RWPE1 (cell line): Measurements from ENCODE around the gene SPG7.

Source experiments
- CTCF ChIA-PET: fragments of 350-600 bp; sonication (Branson Sonifier 250); formaldehyde crosslinking; extraction: SDS; loops from one replicate; lab custom pipeline; 2021; lab: Yijun Ruan, JAX
- POLR2A ChIA-PET: fragments of 400-600 bp; formaldehyde crosslinking; extraction: SDS; loops from one replicate; lab custom pipeline; 2020; ENCODE audit warnings: antibody characterized with exemption; ENCODE audit not compliant: low non-redundant PET; lab: Yijun Ruan, JAX
- DNase-seq: peaks from one replicate; pipeline ENCODE4 v3.0.0; 2012; ENCODE audit warnings: low spot score
- H3K27ac ChIP-seq: fragments of 450-650 bp; 2 replicates; pipeline ENCODE4 v1.5.1; 2017
- TF ChIP-seq, protein P1 (sequence below): fragments of 450-650 bp; conservative IDR thresholded peaks from 2 replicates; pipeline ENCODE4 v1.5.1; 2017; ENCODE audit warnings: low read depth, mild to moderate bottlenecking

Gene SPG7

GRCh38 chr16:89546781-89547180 is 38.6 kb downstream of the SPG7 start:
- no peak overlapping the region; the same call in 1 of the 2 replicates for H3K27ac ChIP-seq
- ChIA-PET POLR2A (no interaction called here), CTCF (interaction anchor here (0.7 kb wide), 1 partner anchor 252 kb away, joined by 3 read pairs; no protein-coding TSS in a partner anchor)
- TF ChIP-seq, protein P1, sequence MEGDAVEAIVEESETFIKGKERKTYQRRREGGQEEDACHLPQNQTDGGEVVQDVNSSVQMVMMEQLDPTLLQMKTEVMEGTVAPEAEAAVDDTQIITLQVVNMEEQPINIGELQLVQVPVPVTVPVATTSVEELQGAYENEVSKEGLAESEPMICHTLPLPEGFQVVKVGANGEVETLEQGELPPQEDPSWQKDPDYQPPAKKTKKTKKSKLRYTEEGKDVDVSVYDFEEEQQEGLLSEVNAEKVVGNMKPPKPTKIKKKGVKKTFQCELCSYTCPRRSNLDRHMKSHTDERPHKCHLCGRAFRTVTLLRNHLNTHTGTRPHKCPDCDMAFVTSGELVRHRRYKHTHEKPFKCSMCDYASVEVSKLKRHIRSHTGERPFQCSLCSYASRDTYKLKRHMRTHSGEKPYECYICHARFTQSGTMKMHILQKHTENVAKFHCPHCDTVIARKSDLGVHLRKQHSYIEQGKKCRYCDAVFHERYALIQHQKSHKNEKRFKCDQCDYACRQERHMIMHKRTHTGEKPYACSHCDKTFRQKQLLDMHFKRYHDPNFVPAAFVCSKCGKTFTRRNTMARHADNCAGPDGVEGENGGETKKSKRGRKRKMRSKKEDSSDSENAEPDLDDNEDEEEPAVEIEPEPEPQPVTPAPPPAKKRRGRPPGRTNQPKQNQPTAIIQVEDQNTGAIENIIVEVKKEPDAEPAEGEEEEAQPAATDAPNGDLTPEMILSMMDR = no peak
- DNase-seq = no peak

GRCh38 chr16:89547291-89547690 is 39.1 kb downstream of the SPG7 start:
- POLR2A ChIA-PET = no interaction called here
- CTCF ChIA-PET = no interaction called here

GRCh38 chr16:89547860-89548259 is 39.7 kb downstream of the SPG7 start:
- no peak overlapping the region for H3K27ac ChIP-seq
- ChIA-PET CTCF (no interaction called here), POLR2A (no interaction called here)
- TF ChIP-seq, protein P1 = no peak
- no peak for DNase-seq

More at GRCh38 chr16:89547291-89547690, 39.1 kb downstream of the SPG7 start:
- no peak overlapping the region for H3K27ac ChIP-seq
- no peak for DNase-seq
- TF ChIP-seq, protein P1 = no peak

DNA sequence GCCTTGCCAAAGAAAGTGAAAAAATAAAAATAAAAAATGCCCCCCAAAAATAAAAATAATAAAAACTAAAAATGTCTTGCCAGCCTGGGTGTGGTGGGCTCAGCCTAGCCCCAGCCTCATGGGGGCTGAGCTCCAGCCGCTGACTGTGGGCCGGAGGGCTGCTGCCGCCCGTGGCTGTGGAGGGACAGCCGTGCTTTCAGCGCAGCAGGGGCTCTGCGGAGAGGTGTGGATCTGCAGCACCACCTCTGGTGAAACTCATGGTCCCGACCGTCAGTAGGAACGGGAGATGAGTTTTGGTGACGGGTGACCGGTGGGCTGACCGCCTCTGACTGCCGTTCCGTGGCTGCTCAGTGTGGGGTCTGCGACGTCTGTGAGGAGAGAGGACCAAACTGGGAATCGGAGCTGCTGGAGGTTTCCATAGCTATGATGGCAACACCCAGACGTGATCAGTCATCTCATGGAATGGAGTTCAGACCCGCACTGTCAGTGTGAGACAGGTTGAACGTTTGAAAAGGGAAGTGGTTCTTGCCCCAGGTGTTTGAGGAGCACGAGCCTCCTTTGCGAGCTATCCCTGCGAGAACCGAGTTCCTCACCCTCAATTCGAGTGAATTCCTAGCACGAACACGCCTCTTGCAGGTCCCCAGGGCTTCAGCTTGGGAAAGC is 40.3 kb downstream of the SPG7 start:
- DNase-seq = no peak
- ChIA-PET POLR2A (no interaction called here), CTCF (no interaction called here)
- H3K27ac ChIP-seq = peak overlapping the region; percentile 16; the same call in 1 of the 2 replicates
- TF ChIP-seq, protein P1 = no peak

- ChIA-PET CTCF (no interaction called here), POLR2A (no interaction called here)
- TF ChIP-seq, protein P1 = no peak
- no peak for DNase-seq
- H3K27ac ChIP-seq = peak overlapping the region; percentile 16
Measured at GRCh38 chr16:89549007-89549700, 41.0 kb downstream of the SPG7 start.

GRCh38 chr16:89550421-89551007 is 42.3 kb downstream of the SPG7 start:
- ChIA-PET POLR2A (no interaction called here), CTCF (no interaction called here)
- TF ChIP-seq, protein P1 = no peak
- DNase-seq = no peak
- peak overlapping the region; percentile 16; the same call in 1 of the 2 replicates for H3K27ac ChIP-seq
